Kidney epithelial cell (primary cell): Measurements from ENCODE around the gene NLK. TPM values are rescaled to one million over a fixed set of nuclear protein-coding genes. Genes with fewer than 3 reads are reported as not detected.
A peak's percentile ranks its signal among the peaks of the same experiment; 100 is the strongest.

Experiments
- DNase-seq: peaks from one replicate; pipeline ENCODE4 v3.0.0-alpha.2; 2010; ENCODE audit warnings: low read depth
- H3K27me3 ChIP-seq: 2 replicates; pipeline ENCODE4 v1.6.0; 2011; ENCODE audit warnings: low read length; ENCODE audit not compliant: control insufficient read depth, insufficient read depth
- H3K36me3 ChIP-seq: 2 replicates; pipeline ENCODE4 v1.5.1; 2011; ENCODE audit warnings: low read length; ENCODE audit not compliant: control insufficient read depth, insufficient read depth
- H3K4me3 ChIP-seq: 2 replicates; pipeline ENCODE4 v1.5.1; 2011; ENCODE audit warnings: low read depth, mild to moderate bottlenecking, control low read depth, low read length
- CTCF ChIP-seq: IDR thresholded peaks from 2 replicates; pipeline ENCODE4 v1.5.1; 2011; ENCODE audit warnings: mild to moderate bottlenecking, moderate library complexity, low read length, control low read depth, inconsistent platforms; ENCODE audit not compliant: insufficient read depth, poor library complexity, severe bottlenecking
- total RNA-seq: library from RNA; depleted of rRNA; stranded (reverse); fragments of >200 nt; gene quantifications from 2 replicates; pipeline ENCODE4 v1.2.3, GENCODE V29; 2015

NLK gene
- total RNA-seq, 1 donor from 2014 or later, result 12.9 TPM

- H3K36me3 ChIP-seq, result no peaks in the 10 kb centered on the region
- TF ChIP-seq CTCF, result no peak
- H3K27me3 ChIP-seq, result no peaks in the 10 kb centered on the region
- DNase-seq, result peak; percentile 97
- peak overlapping the region; percentile 88 for H3K4me3 ChIP-seq
Measured at GRCh38 chr17:28041068-28041843, 1.2 kb upstream of the NLK start.

GRCh38 chr17:28041844-28042656, 427 bp upstream of the NLK start:
- Histone ChIP-seq H3K27me3 (no peaks in the 10 kb centered on the region), H3K36me3 (no peaks in the 10 kb centered on the region), H3K4me3 (peak overlapping the region; percentile 88)
- no peak for DNase-seq
- no peak for TF ChIP-seq CTCF

GRCh38 chr17:28042721-28043291, 329 bp downstream of the NLK start:
- no peak for DNase-seq
- no peak overlapping the region for H3K4me3 ChIP-seq
- no peaks in the 10 kb centered on the region for H3K36me3 ChIP-seq
- TF ChIP-seq CTCF, result no peak
- H3K27me3 ChIP-seq, result no peaks in the 10 kb centered on the region

- no peak for TF ChIP-seq CTCF
- no peak for DNase-seq
- no peaks in the 10 kb centered on the region for H3K36me3 ChIP-seq
- H3K27me3 ChIP-seq, result no peaks in the 10 kb centered on the region
- no peak overlapping the region for H3K4me3 ChIP-seq
Measured at GRCh38 chr17:28043296-28043695, 819 bp downstream of the NLK start.

GRCh38 chr17:28043741-28044140, 1.3 kb downstream of the NLK start:
- H3K27me3 ChIP-seq, result no peaks in the 10 kb centered on the region
- no peak for TF ChIP-seq CTCF
- H3K36me3 ChIP-seq, result no peaks in the 10 kb centered on the region
- no peak overlapping the region for H3K4me3 ChIP-seq
- DNase-seq, result no peak
